ENCODE measurements around the gene RIC1. TPM values are rescaled to one million over a fixed set of nuclear protein-coding genes. Genes with fewer than 3 reads are reported as not detected.

Gene RIC1
- total RNA-seq, 1 donor from 2014 or later: 9.7 TPM

DNA sequence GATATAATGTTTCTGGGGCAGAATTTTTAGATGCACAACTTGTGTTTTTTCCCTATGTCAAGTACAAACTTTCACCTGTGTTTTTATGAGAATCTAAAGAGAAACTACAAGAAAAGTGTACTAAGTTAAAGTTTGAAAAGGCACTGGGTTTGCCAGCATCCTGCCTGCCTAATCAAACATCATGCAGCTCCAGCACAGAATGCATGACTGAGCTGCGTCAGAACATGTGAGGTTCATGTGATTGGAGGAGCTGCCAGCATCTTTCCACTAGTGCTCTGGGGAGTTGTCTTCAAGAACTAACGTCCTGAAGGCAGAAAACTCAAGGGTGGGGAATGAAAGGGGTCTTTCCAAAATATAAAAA, 46.1 kb upstream of the RIC1 start:
- Mint-ChIP-seq H3K27ac (ENCODE audit: unreplicated experiment) (no peak overlapping the region), H3K4me1 (ENCODE audit: low read depth, unreplicated experiment) (no peaks in the 10 kb centered on the region), H3K36me3 (ENCODE audit: unreplicated experiment) (no peaks in the 10 kb centered on the region), H3K9me3 (ENCODE audit: unreplicated experiment) (peaks cover 1% of the 10 kb centered on the region), H3K4me3 (ENCODE audit: unreplicated experiment) (no peak overlapping the region), H3K27me3 (ENCODE audit: unreplicated experiment) (peaks cover 2% of the 10 kb centered on the region)
- TF ChIP-seq, protein P1, sequence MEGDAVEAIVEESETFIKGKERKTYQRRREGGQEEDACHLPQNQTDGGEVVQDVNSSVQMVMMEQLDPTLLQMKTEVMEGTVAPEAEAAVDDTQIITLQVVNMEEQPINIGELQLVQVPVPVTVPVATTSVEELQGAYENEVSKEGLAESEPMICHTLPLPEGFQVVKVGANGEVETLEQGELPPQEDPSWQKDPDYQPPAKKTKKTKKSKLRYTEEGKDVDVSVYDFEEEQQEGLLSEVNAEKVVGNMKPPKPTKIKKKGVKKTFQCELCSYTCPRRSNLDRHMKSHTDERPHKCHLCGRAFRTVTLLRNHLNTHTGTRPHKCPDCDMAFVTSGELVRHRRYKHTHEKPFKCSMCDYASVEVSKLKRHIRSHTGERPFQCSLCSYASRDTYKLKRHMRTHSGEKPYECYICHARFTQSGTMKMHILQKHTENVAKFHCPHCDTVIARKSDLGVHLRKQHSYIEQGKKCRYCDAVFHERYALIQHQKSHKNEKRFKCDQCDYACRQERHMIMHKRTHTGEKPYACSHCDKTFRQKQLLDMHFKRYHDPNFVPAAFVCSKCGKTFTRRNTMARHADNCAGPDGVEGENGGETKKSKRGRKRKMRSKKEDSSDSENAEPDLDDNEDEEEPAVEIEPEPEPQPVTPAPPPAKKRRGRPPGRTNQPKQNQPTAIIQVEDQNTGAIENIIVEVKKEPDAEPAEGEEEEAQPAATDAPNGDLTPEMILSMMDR (IDR thresholded peaks at IDR 0.05; ENCODE audit: partially characterized antibody, unreplicated experiment): no peak
- no peak for DNase-seq

DNA sequence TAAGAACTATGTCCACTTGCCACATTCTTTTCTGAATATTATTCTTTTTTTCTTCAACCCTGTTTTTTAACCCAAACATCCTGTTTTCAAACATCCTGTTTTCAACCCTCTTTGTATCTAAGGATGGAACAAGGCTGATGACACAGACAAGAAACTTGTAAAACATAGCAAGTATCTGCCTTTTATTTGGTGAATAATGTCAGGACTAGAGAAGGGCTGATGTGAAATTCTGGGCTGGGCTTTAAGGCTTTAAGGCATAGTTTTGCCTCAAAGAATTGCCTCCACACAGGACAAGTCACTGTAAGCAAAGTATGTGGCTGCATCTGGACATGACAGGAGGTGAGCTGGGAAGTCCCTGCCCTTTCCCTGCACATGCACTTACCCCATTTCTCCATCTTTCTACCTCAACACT, 42.5 kb upstream of the RIC1 start:
- no peaks in the 10 kb centered on the region for H3K9me3 Mint-ChIP-seq (ENCODE audit: unreplicated experiment)
- no peaks in the 10 kb centered on the region for H3K4me1 Mint-ChIP-seq (ENCODE audit: low read depth, unreplicated experiment)
- no peaks in the 10 kb centered on the region for H3K36me3 Mint-ChIP-seq (ENCODE audit: unreplicated experiment)
- H3K4me3 Mint-ChIP-seq (ENCODE audit: unreplicated experiment): no peak overlapping the region
- no peak for DNase-seq
- H3K27me3 Mint-ChIP-seq (ENCODE audit: unreplicated experiment): no peaks in the 10 kb centered on the region
- TF ChIP-seq, protein P1 (IDR thresholded peaks at IDR 0.05; ENCODE audit: partially characterized antibody, unreplicated experiment): no peak
- H3K27ac Mint-ChIP-seq (ENCODE audit: unreplicated experiment): no peak overlapping the region

DNA sequence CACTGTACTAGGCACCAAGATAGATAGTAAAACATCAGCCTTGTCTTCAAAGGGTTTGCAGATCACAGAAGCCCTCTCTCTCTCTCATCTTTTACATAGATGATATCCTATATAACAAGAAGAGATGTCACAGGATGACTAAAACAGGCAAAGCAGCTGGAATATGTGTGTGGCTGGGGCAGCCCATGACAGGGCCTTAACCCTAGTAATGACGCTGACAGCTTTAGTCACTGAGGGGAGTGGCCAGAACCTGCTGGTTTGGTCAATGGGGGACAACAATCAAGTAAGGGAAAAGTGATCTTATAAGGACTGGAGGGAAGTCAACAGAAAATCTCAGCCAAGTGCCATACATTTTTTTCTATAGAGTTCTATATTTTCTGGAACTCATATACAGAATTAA, 41.9 kb upstream of the RIC1 start:
- Mint-ChIP-seq H3K4me3 (ENCODE audit: unreplicated experiment) (no peak overlapping the region), H3K9me3 (ENCODE audit: unreplicated experiment) (no peaks in the 10 kb centered on the region), H3K36me3 (ENCODE audit: unreplicated experiment) (no peaks in the 10 kb centered on the region), H3K4me1 (ENCODE audit: low read depth, unreplicated experiment) (no peaks in the 10 kb centered on the region), H3K27me3 (ENCODE audit: unreplicated experiment) (no peaks in the 10 kb centered on the region), H3K27ac (ENCODE audit: unreplicated experiment) (no peak overlapping the region)
- DNase-seq: no peak
- TF ChIP-seq, protein P1 (IDR thresholded peaks at IDR 0.05; ENCODE audit: partially characterized antibody, unreplicated experiment): no peak

DNA sequence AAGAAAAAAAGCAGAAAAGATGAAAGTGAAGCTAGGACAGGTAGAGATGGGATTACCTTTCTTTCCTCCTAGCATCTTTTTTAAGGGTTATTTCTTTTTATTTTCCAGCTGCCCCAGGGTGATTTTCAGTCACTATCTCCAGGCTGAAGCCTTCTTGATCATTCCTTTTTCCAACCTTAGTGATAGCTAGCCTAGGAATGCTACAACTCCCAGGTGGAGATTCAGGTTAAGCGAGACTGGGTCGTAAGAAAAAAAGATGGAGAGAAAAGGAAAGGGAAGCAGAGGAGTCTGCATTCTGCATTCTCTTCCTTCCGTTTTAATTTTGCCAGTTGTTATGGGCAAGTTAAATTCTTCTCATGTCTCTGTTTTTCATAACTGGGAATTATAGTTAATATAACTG, 36.7 kb upstream of the RIC1 start:
- no peaks in the 10 kb centered on the region for H3K4me1 Mint-ChIP-seq (ENCODE audit: low read depth, unreplicated experiment)
- H3K36me3 Mint-ChIP-seq (ENCODE audit: unreplicated experiment): no peaks in the 10 kb centered on the region
- no peaks in the 10 kb centered on the region for H3K9me3 Mint-ChIP-seq (ENCODE audit: unreplicated experiment)
- no peak overlapping the region for H3K4me3 Mint-ChIP-seq (ENCODE audit: unreplicated experiment)
- no peaks in the 10 kb centered on the region for H3K27me3 Mint-ChIP-seq (ENCODE audit: unreplicated experiment)
- TF ChIP-seq, protein P1 (IDR thresholded peaks at IDR 0.05; ENCODE audit: partially characterized antibody, unreplicated experiment): no peak
- no peak for DNase-seq
- no peak overlapping the region for H3K27ac Mint-ChIP-seq (ENCODE audit: unreplicated experiment)

DNA sequence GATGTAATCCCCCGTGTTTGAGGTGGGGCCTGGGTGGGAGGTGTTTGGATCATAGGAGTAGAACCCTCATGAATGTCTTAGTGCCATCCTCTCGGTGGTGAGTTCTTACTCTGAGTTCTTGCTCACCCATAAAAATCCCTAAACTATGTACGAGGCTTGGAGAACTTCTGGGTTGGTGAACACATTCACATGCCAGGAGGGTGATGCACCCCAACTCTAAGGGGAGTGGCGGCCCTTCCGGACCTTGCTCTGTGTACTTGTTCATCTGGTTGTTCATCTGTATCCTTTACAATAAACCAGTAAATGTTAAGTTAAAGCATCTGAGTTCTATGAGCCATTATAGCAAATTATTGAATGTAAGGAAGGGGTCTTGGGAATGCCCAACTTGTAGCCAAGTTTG, 36.0 kb upstream of the RIC1 start:
- DNase-seq: no peak
- Mint-ChIP-seq H3K4me3 (ENCODE audit: unreplicated experiment) (no peak overlapping the region), H3K27ac (ENCODE audit: unreplicated experiment) (no peak overlapping the region), H3K36me3 (ENCODE audit: unreplicated experiment) (no peaks in the 10 kb centered on the region), H3K4me1 (ENCODE audit: low read depth, unreplicated experiment) (no peaks in the 10 kb centered on the region), H3K9me3 (ENCODE audit: unreplicated experiment) (no peaks in the 10 kb centered on the region), H3K27me3 (ENCODE audit: unreplicated experiment) (peaks cover 1% of the 10 kb centered on the region)
- TF ChIP-seq, protein P1 (IDR thresholded peaks at IDR 0.05; ENCODE audit: partially characterized antibody, unreplicated experiment): no peak
